Skeletal muscle cell (primary cell): Measurements from ENCODE around the gene KATNA1.

Source experiments
- DNase-seq: peaks from one replicate; pipeline ENCODE4 v3.0.0-alpha.2; 2010; ENCODE audit warnings: low read depth
- H3K4me3 ChIP-seq: 2 replicates; pipeline ENCODE4 v1.5.1; 2011; ENCODE audit warnings: low read depth, mild to moderate bottlenecking, control low read depth, low read length, moderate library complexity

The KATNA1 gene

DNA sequence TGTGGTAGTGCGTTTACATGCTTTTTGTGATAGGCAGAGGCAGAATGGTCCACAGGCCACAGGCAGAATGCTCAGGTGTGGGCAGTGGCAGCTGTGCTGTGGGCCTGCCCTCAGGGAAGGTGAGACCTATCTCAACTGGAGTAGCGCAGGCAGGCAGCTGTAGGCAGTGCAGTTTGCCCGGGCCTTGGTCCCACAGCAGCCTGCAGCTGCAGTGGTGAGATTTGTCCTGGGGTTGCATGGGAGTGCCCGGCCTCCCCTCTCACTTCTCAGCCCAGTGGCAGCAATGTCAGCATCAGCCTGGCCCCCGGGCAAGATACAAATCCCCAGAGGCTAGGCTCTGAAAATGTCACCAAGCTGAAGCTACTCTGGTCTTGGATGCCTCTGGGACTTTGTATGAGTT is 96.6 kb downstream of the KATNA1 start:
- no peak for DNase-seq
- H3K4me3 ChIP-seq: no peak overlapping the region

DNA sequence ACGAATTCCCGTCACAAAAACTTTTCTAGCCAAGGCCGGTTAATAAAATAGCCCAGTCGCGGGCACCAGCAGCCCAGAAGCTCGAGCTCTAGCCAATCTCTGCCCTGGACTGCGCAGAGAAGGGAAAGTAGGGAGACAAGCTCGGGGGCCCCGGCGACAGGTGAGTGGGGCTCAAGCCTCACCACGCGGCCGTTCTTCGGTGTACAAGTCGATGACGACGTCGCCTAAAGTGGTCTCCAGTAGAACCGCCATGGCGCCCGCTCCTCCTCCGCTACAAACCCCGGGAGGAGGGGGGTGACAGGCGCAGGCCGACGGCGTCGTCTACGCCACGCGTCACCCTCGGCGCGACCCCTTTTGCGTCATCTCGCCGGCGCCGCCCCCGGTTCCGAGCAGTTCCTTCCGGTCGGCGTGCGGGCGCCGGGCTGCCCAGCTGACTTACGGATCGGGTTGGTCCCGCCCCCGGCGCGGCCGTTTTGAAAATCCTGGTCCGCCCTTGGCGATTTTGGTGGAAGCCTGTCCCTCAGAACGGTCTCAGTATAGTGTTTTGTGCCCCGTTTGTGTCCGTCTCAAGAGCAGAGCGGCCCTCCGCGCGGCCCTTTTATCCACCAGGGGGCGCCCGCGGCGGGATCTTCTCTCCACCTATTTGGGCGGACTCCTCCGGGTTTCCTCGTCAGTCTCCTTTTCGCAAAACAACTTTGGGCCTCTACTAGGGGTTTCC is 102.6 kb downstream of the KATNA1 start, which contains the start of gene PPIL4:
TSS of gene PPIL4 (minus strand) at position 290 of the 718 bp plus-strand sequence. CDS start at position 252, 38 bp downstream.
- DNase-seq: peak; percentile 87
- H3K4me3 ChIP-seq: peak within 1 kb of the TSS; percentile 92

DNA sequence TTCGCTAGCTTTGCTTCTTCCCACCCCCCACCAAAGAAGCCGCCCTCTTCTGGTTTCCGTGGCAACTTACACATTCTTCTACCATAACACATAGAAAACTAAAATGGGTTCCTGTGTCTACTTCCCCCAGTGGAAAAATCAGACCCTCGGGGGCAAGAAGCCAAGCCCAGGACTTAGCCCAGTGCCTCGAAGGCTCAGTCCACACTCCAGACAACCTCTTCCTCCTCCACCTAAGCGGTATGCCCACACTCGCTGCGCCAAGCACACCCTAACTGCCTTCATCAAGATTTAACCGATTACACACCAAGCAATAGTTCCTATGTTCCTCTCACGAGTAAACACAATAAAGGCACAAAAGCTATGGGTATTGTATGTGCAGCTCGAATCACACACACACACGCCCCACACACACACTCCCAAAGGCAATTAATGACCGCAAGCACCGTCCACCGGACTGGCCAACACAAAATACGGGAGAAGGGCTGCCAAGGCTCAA is 103.2 kb downstream of the KATNA1 start:
- peak overlapping the region; percentile 92 for H3K4me3 ChIP-seq
- peak; percentile 37 for DNase-seq
